SK-N-SH treated with all-trans-retinoic acid at 6 μM for 48 hours (cell line): ENCODE results near the gene GC.

Source experiments
- ARNTL ChIP-seq: fragments of 450-650 bp; formaldehyde crosslinking; IDR thresholded peaks from 2 replicates; pipeline ENCODE4 v1.5.0; 2020; ENCODE audit warnings: low read depth, mild to moderate bottlenecking, moderate library complexity, borderline replicate concordance
- BACH2 ChIP-seq: fragments of 250-450 bp; sonication (Bioruptor Pico); IDR thresholded peaks from 2 replicates; pipeline ENCODE4 v1.9.0; 2021; ENCODE audit warnings: mild to moderate bottlenecking, borderline replicate concordance
- CSDC2 ChIP-seq: fragments of 250-450 bp; sonication (Bioruptor Pico); IDR thresholded peaks from 2 replicates; pipeline ENCODE4 v1.5.0; 2020; ENCODE audit warnings: mild to moderate bottlenecking, moderate library complexity
- RARB ChIP-seq: fragments of 250-450 bp; sonication (Bioruptor Pico); IDR thresholded peaks from 2 replicates; pipeline ENCODE4 v1.8.0; 2021; ENCODE audit warnings: mild to moderate bottlenecking, moderate library complexity
- TF ChIP-seq, protein P1 (sequence below): fragments of 250-450 bp; sonication (Bioruptor Pico); IDR thresholded peaks from 2 replicates; pipeline ENCODE4 v1.5.0; 2020; ENCODE audit warnings: mild to moderate bottlenecking, moderate library complexity
- TF ChIP-seq, protein P2 (sequence below): fragments of 250-450 bp; sonication (Bioruptor Pico); IDR thresholded peaks from 2 replicates; pipeline ENCODE4 v1.5.1; 2020; ENCODE audit warnings: low read depth, mild to moderate bottlenecking, moderate library complexity
- TF ChIP-seq, protein P3 (sequence below): fragments of 250-450 bp; sonication (Bioruptor Pico); IDR thresholded peaks from 2 replicates; pipeline ENCODE4 v1.8.0; 2020; ENCODE audit warnings: mild to moderate bottlenecking, moderate library complexity, borderline replicate concordance

DNA sequence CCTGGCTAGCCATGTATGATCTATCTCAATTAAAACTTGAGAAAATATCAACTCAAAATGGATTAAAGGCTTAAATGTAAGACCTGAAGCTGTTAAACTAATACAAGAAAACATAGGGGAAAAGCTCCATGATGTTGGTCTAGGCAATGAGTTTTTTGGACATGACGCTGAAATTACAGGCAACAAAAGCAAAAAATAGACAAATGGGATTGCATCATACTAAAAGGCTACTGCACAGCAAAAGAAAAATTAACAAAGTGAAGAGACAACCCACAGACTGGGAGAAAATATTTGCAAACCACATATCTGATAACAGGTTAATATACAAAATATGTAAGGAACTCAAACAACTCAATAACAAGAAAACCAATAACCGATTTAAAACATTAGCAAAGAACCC lies 8.4 kb downstream of the GC start:
- TF ChIP-seq, protein P1, sequence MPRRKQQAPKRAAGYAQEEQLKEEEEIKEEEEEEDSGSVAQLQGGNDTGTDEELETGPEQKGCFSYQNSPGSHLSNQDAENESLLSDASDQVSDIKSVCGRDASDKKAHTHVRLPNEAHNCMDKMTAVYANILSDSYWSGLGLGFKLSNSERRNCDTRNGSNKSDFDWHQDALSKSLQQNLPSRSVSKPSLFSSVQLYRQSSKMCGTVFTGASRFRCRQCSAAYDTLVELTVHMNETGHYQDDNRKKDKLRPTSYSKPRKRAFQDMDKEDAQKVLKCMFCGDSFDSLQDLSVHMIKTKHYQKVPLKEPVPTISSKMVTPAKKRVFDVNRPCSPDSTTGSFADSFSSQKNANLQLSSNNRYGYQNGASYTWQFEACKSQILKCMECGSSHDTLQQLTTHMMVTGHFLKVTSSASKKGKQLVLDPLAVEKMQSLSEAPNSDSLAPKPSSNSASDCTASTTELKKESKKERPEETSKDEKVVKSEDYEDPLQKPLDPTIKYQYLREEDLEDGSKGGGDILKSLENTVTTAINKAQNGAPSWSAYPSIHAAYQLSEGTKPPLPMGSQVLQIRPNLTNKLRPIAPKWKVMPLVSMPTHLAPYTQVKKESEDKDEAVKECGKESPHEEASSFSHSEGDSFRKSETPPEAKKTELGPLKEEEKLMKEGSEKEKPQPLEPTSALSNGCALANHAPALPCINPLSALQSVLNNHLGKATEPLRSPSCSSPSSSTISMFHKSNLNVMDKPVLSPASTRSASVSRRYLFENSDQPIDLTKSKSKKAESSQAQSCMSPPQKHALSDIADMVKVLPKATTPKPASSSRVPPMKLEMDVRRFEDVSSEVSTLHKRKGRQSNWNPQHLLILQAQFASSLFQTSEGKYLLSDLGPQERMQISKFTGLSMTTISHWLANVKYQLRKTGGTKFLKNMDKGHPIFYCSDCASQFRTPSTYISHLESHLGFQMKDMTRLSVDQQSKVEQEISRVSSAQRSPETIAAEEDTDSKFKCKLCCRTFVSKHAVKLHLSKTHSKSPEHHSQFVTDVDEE (CRISPR knock-in tag) = no peak
- TF ChIP-seq BACH2 (CRISPR knock-in tag) (no peak), ARNTL (CRISPR knock-in tag) (no peak), RARB (CRISPR knock-in tag) (no peak), CSDC2 (CRISPR knock-in tag) (no peak)
- TF ChIP-seq, protein P2, sequence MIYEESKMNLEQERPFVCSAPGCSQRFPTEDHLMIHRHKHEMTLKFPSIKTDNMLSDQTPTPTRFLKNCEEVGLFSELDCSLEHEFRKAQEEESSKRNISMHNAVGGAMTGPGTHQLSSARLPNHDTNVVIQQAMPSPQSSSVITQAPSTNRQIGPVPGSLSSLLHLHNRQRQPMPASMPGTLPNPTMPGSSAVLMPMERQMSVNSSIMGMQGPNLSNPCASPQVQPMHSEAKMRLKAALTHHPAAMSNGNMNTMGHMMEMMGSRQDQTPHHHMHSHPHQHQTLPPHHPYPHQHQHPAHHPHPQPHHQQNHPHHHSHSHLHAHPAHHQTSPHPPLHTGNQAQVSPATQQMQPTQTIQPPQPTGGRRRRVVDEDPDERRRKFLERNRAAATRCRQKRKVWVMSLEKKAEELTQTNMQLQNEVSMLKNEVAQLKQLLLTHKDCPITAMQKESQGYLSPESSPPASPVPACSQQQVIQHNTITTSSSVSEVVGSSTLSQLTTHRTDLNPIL (CRISPR knock-in tag) = no peak
- TF ChIP-seq, protein P3, sequence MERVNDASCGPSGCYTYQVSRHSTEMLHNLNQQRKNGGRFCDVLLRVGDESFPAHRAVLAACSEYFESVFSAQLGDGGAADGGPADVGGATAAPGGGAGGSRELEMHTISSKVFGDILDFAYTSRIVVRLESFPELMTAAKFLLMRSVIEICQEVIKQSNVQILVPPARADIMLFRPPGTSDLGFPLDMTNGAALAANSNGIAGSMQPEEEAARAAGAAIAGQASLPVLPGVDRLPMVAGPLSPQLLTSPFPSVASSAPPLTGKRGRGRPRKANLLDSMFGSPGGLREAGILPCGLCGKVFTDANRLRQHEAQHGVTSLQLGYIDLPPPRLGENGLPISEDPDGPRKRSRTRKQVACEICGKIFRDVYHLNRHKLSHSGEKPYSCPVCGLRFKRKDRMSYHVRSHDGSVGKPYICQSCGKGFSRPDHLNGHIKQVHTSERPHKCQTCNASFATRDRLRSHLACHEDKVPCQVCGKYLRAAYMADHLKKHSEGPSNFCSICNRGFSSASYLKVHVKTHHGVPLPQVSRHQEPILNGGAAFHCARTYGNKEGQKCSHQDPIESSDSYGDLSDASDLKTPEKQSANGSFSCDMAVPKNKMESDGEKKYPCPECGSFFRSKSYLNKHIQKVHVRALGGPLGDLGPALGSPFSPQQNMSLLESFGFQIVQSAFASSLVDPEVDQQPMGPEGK (CRISPR knock-in tag) = no peak
